ENCODE data around the gene CDC123.

Gene CDC123

GRCh38 chr10:12194752-12195271 lies 1.2 kb upstream of the CDC123 start (continued):
- TF ChIP-seq ZBTB11 (tag by site-specific recombination; conservative IDR thresholded peaks at IDR 0.05; ENCODE audit: low read depth): no peak
- TF ChIP-seq SP7 (tag by site-specific recombination; IDR thresholded peaks at IDR 0.05): no peak
- 0 out of 2 replicates have a peak, but pooled peaks have one; percentile 22 for TF ChIP-seq ZSCAN30 (tag by site-specific recombination; IDR thresholded peaks at IDR 0.05)

DNA sequence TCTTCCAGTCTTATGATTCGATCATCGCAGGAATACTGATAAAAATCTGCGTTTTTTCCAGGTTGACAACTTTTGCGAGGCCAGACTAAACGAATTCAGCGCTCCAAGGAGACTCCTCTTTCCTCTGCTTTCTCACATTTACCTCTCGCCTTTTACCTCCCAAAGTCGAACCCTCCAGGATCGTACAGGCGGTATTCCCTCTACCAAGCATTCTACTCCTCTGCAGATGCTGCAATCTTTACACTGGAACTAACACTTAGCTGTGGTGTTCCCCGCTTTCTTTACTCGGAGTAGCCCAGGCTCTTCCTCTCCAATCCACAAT lies 746 bp upstream of the CDC123 start:
- POLR2A ChIA-PET: interaction anchor here (0.9 to 1.2 kb wide), 6 partner anchors 19 to 1155 kb away, joined by 3 to 8 read pairs (median 4); partner anchors contain the start of gene UPF2
- peaks cover 13% of the 10 kb centered on the region; the same call in 1 of the 2 replicates for H3K4me1 ChIP-seq (ENCODE audit: control insufficient read depth, insufficient read depth, low read length)

GRCh38 chr10:12196531-12197211 lies 683 bp downstream of the CDC123 start:
- H3K9me3 ChIP-seq (ENCODE audit: control insufficient read depth, insufficient read depth, low read depth, low read length): no peaks in the 10 kb centered on the region
- H3K4me1 ChIP-seq (ENCODE audit: control insufficient read depth, insufficient read depth, low read length): peaks cover 13% of the 10 kb centered on the region; the same call in 1 of the 2 replicates
- H3K36me3 ChIP-seq (ENCODE audit: control insufficient read depth in 2 of 2, insufficient read depth in 1 of 2, low read length in 2 of 2): peaks cover 20 to 40% of the 10 kb centered on the region in 2 experiments
- ChIA-PET CTCF (interaction anchor here (1.1 to 1.7 kb wide), 3 partner anchors 16 to 460 kb away, joined by 4 to 8 read pairs (median 7); no protein-coding TSS in a partner anchor), POLR2A (interaction anchor here (1.2 kb wide), 2 partner anchors 10 to 154 kb away, joined by 3 to 8 read pairs; partner anchors contain the start of gene UPF2)
- H3K27ac ChIP-seq (ENCODE audit: extremely low read depth, low read depth, low read length): peak overlapping the region; percentile 82
- TF ChIP-seq ATF2 (tag by site-specific recombination; IDR thresholded peaks at IDR 0.05; ENCODE audit: low read depth): peak; percentile 68; the same call in 1 of the 2 replicates
- TF ChIP-seq PRDM2 (tag by site-specific recombination; IDR thresholded peaks at IDR 0.05; ENCODE audit: borderline replicate concordance): no peak
- 0 out of 2 replicates have a peak, but pooled peaks have one; percentile 33 for TF ChIP-seq GFI1B (tag by site-specific recombination; IDR thresholded peaks at IDR 0.05)
- TF ChIP-seq WT1 (tag by site-specific recombination; IDR thresholded peaks at IDR 0.05): 0 out of 2 replicates have a peak, but pooled peaks have one; percentile 6
- peak overlapping the region; percentile 91 for H3K4me3 ChIP-seq (ENCODE audit: low read depth, low read length)

More for the DNA sequence above, 746 bp upstream of the CDC123 start:
- Histone ChIP-seq H3K36me3 (ENCODE audit: control insufficient read depth in 2 of 2, insufficient read depth in 1 of 2, low read length in 2 of 2) (peaks cover 9 to 32% of the 10 kb centered on the region in 2 experiments), H3K4me3 (ENCODE audit: low read depth, low read length) (peak overlapping the region; percentile 91), H3K9me3 (ENCODE audit: control insufficient read depth, insufficient read depth, low read depth, low read length) (no peaks in the 10 kb centered on the region), H3K27ac (ENCODE audit: extremely low read depth, low read depth, low read length) (peak overlapping the region; percentile 82)
- peak; percentile 98 for TF ChIP-seq ZBTB17 (tag by site-specific recombination; IDR thresholded peaks at IDR 0.05)
- TF ChIP-seq MZF1 (tag by site-specific recombination; IDR thresholded peaks at IDR 0.05; ENCODE audit: borderline replicate concordance): no peak; the same call in 1 of the 2 replicates
- no peak for TF ChIP-seq SP2 (tag by site-specific recombination; IDR thresholded peaks at IDR 0.05)
- peak; percentile 86 for TF ChIP-seq PRDM1 (tag by site-specific recombination; IDR thresholded peaks at IDR 0.05)
- 0 out of 2 replicates have a peak, but pooled peaks have one; percentile 0 for TF ChIP-seq ZNF843 (tag by site-specific recombination; IDR thresholded peaks at IDR 0.05)
- CTCF ChIA-PET: interaction anchor here (0.6 to 1.7 kb wide), 4 partner anchors 20 to 879 kb away, joined by 3 to 8 read pairs (median 3); no protein-coding TSS in a partner anchor

Data from HEK293 (cell line).